Esophagus squamous epithelium (tissue), 4 donors: ENCODE measurements around the gene DBF4.

Experiments
- CTCF ChIP-seq, 6 experiments: fragments of 450-650 bp in 4 of 6; fragments of 200-600 bp in 2 of 6; sonication (generic) in 2 of 6; IDR thresholded peaks; one replicate each; pipeline ENCODE4 v1.5.1; 2016 to 2019; ENCODE audit warnings: antibody characterized with exemption in 6 of 6, mild to moderate bottlenecking in 4 of 6, moderate library complexity in 4 of 6
- POLR2A ChIP-seq, 4 donors: fragments of 450-650 bp; IDR thresholded peaks; one replicate each; pipeline ENCODE4 v1.6.1; 2017; ENCODE audit warnings: antibody characterized with exemption in 4 of 4, mild to moderate bottlenecking in 4 of 4, moderate library complexity in 3 of 4

- no peak for TF ChIP-seq CTCF (IDR thresholded peaks at IDR 0.05)
- no peak for TF ChIP-seq POLR2A (IDR thresholded peaks at IDR 0.05)
Measured at GRCh38 chr7:87878208-87878735, 2.0 kb downstream of the DBF4 start.
